Fibroblast of villous mesenchyme (primary cell): ENCODE data around the gene USP11. TPM values are rescaled to one million over a fixed set of nuclear protein-coding genes. Genes with fewer than 3 reads are reported as not detected.
A peak's percentile ranks its signal among the peaks of the same experiment; 100 is the strongest.

ENCODE experiments used
- DNase-seq: peaks from one replicate; pipeline ENCODE4 v3.0.0-alpha.2; 2010; ENCODE audit warnings: low read depth
- H3K4me3 ChIP-seq: 2 replicates; pipeline ENCODE4 v1.5.1; 2011; ENCODE audit warnings: low read depth, mild to moderate bottlenecking, low read length
- total RNA-seq: library from RNA; depleted of rRNA; stranded (reverse); fragments of >200 nt; gene quantifications from 2 replicates; pipeline ENCODE4 v1.2.3, GENCODE V29; 2012
- TF ChIP-seq, protein P1 (sequence below): IDR thresholded peaks from 2 replicates; pipeline ENCODE4 v1.5.1; 2012; ENCODE audit warnings: low read depth, mild to moderate bottlenecking, low read length; ENCODE audit not compliant: insufficient read depth

USP11 gene
- total RNA-seq, 1 donor, result 48.4 TPM

DNA sequence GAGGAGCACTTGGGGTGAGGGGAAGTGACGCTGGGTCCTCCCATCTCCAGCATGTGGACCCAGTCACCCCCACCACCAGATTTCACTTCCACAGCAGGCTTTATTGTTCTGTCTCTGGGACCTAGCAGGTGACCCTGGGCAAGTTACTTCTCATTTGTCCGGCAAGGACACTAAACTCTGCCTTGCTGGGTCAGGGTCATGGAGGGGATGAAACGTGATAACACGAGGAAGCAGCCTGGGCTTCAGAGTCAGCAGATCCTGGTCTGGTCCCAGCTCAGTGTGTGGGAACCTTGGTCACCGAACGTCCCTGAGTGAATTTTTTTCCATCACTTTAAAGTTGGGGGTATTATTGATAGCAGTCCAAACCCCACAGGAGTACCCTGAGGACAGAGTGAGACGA lies 35.3 kb upstream of the USP11 start:
- H3K4me3 ChIP-seq, result no peak overlapping the region
- DNase-seq, result no peak
- TF ChIP-seq, protein P1, sequence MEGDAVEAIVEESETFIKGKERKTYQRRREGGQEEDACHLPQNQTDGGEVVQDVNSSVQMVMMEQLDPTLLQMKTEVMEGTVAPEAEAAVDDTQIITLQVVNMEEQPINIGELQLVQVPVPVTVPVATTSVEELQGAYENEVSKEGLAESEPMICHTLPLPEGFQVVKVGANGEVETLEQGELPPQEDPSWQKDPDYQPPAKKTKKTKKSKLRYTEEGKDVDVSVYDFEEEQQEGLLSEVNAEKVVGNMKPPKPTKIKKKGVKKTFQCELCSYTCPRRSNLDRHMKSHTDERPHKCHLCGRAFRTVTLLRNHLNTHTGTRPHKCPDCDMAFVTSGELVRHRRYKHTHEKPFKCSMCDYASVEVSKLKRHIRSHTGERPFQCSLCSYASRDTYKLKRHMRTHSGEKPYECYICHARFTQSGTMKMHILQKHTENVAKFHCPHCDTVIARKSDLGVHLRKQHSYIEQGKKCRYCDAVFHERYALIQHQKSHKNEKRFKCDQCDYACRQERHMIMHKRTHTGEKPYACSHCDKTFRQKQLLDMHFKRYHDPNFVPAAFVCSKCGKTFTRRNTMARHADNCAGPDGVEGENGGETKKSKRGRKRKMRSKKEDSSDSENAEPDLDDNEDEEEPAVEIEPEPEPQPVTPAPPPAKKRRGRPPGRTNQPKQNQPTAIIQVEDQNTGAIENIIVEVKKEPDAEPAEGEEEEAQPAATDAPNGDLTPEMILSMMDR, result no peak

DNA sequence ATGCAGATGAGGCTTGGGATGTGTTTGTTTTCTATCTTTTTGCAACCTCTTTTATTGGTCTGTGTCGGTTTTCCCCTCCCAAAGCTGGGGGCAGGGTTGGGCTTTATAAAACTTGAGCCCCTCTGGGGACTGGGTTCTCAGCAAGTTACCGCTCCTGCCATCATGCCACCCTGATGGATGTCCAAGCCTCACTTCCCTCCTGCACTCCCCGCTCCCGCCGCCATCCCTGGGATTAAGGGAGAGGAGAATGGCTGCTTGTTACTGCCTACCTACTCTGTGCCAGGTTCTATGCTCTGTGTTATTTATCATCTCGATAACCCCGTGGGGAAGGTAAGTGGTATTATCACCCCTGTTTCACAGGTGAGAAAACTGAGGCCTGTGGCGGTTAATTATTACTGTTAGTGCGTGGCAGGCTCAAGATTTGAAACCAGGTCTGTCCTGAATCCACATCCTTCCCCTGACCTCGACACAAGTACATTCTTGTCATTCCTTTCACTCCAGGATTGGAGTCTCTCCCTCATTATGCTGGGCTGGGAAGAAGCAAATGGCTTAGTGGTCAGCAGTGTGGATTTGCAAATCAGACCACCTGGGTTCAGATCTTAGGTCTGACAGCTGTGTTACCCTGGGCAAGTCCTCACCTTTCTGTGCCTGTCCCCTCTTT lies 34.7 kb upstream of the USP11 start:
- H3K4me3 ChIP-seq, result no peak overlapping the region
- TF ChIP-seq, protein P1, result no peak
- no peak for DNase-seq

DNA sequence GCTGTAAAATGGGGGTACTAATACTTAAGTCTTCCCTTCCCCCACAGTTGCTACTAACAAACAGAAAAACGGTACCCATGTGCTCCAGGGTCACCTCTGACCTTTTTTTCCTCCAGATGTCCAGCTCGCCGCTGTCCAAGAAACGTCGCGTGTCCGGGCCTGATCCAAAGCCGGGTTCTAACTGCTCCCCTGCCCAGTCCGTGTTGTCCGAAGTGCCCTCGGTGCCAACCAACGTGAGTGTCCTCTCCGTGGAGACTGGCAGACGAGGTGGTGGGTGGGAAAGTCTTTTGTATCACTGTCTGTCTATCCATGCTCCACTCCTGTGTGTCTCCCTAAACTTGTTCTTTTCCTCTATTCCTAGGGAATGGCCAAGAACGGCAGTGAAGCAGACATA lies 34.1 kb upstream of the USP11 start:
- TF ChIP-seq, protein P1, result no peak
- no peak overlapping the region for H3K4me3 ChIP-seq
- no peak for DNase-seq

DNA sequence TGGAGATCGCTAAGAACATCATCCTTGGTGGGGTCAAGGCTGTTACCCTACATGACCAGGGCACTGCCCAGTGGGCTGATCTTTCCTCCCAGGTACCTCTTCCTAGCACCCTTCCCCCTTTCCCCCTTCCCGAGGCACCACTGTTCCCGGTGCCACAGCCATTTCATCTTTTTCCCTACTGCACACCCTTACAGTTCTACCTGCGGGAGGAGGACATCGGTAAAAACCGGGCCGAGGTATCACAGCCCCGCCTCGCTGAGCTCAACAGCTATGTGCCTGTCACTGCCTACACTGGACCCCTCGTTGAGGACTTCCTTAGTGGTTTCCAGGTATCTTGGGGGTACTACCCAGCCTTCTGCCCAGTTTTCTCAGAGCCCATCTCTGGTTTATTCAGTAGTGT lies 33.5 kb upstream of the USP11 start:
- TF ChIP-seq, protein P1, result no peak
- H3K4me3 ChIP-seq, result no peak overlapping the region
- DNase-seq, result no peak

DNA sequence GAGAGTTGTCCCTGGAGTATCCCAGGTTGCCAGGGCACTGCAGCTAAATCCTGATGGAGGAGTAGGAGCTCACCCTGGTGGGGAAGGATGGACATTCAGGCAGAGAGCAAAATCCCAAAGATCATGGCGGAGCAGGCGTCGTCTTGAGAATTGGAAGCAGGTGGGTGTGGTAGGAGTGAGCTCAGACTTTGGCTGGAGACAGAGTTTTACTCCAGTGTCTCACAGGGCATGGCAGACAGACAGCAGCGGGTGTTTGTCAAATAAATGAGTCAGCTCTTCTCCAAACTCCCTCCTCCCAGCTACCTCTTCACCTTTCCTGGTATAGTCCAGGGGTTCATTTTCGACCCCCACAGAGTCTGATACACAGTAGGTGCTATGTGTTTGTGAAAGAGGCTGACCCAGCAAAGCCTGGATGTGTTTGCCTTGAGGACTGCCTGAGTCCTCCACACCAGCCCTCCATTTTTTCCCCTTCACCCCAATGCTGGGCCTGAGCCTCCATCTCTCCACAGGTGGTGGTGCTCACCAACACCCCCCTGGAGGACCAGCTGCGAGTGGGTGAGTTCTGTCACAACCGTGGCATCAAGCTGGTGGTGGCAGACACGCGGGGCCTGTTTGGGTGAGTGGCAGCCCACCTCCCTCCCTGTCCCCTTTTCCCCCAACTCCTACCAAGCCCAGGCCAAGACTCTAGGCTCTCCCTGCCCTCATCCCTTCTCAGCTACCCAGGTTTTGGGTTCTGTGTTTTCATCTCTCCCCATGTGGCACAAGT lies 32.2 kb upstream of the USP11 start:
- DNase-seq, result peak; percentile 43
- no peak overlapping the region for H3K4me3 ChIP-seq
- TF ChIP-seq, protein P1, result peak; percentile 30

DNA sequence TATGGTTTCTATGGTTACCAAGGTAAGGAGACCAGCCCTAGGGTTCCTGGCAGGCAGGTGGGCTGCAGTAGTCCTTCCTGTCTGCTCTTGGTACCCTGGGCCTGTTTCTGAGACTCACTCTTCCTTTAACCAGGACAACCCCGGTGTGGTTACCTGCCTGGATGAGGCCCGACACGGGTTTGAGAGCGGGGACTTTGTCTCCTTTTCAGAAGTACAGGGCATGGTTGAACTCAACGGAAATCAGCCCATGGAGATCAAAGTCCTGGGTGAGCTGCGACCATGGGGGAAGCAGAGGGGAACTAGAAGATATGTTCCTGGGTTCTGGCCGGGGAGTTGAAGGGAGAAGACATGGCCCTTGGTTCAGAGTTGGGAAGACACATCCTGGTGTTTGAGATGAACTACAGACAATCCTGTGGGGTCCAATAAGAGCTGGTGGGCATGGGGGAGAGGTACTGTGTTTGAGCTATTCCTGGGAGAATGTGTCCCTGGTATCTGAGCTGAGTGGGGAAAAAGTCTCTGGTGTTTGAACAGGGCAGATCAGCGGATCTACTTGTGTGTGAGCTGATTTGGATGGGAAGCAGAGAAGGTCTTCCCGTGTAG lies 31.4 kb upstream of the USP11 start:
- no peak for DNase-seq
- no peak overlapping the region for H3K4me3 ChIP-seq
- TF ChIP-seq, protein P1, result no peak
